Mesodermal cell (in vitro differentiated cells): Measurements from ENCODE around the gene CELF2.

Experiments
- H3K27ac ChIP-seq: 2 replicates; pipeline ENCODE4 v1.7.0; 2013; ENCODE audit warnings: mild to moderate bottlenecking, low read depth, low read length, moderate library complexity; ENCODE audit not compliant: severe bottlenecking
- H3K36me3 ChIP-seq: 2 replicates; pipeline ENCODE4 v1.7.1; 2013; ENCODE audit warnings: mild to moderate bottlenecking, low read length, moderate library complexity; ENCODE audit not compliant: control insufficient read depth, insufficient read depth
- H3K4me1 ChIP-seq: one replicate; pipeline ENCODE4 v1.7.1; 2013; ENCODE audit warnings: mild to moderate bottlenecking, low read length; ENCODE audit not compliant: insufficient read depth, control insufficient read depth, poor library complexity, severe bottlenecking
- H3K4me3 ChIP-seq: 2 replicates; pipeline ENCODE4 v1.7.0; 2013; ENCODE audit warnings: low read length, control low read depth, mild to moderate bottlenecking; ENCODE audit not compliant: insufficient read depth, poor library complexity, severe bottlenecking; ENCODE audit errors: extremely low read depth
- H3K9me3 ChIP-seq: 2 replicates; pipeline ENCODE4 v1.7.1; 2013; ENCODE audit warnings: mild to moderate bottlenecking, low read length, moderate library complexity; ENCODE audit not compliant: control insufficient read depth
- WGBS, 2 experiments: methylation state at CpG; one replicate each; pipeline ENCODE4 v1.1.5; 2013; ENCODE audit warnings: missing lambda C conversion rate in 2 of 2; ENCODE audit not compliant: insufficient coverage in 2 of 2; 5-methylcytosine and 5-hydroxymethylcytosine counted together

CELF2 gene

GRCh38 chr10:11377267-11377666, 359.6 kb downstream of the CELF2 start:
- 100% methylated on average over 2 to 3 of the region's 3 CpGs for WGBS, 2 experiments
- Histone ChIP-seq H3K36me3 (no peaks in the 10 kb centered on the region), H3K4me1 (peaks cover 5% of the 10 kb centered on the region)

GRCh38 chr10:11378835-11379234, 361.2 kb downstream of the CELF2 start:
- 62 to 69% methylated on average over 3 to 6 of the region's 6 CpGs for WGBS, 2 experiments

More at GRCh38 chr10:11377267-11377666, 359.6 kb downstream of the CELF2 start:
- Histone ChIP-seq H3K27ac (no peak overlapping the region), H3K9me3 (no peaks in the 10 kb centered on the region), H3K4me3 (no peak overlapping the region)

GRCh38 chr10:11379771-11380170, 362.1 kb downstream of the CELF2 start:
- Histone ChIP-seq H3K4me1 (peaks cover 5% of the 10 kb centered on the region), H3K36me3 (no peaks in the 10 kb centered on the region), H3K9me3 (no peaks in the 10 kb centered on the region), H3K27ac (no peak overlapping the region), H3K4me3 (no peak overlapping the region)
- 90 to 94% methylated on average over 14 to 15 of the region's 17 CpGs for WGBS, 2 experiments

More at GRCh38 chr10:11378835-11379234, 361.2 kb downstream of the CELF2 start:
- Histone ChIP-seq H3K36me3 (no peaks in the 10 kb centered on the region), H3K4me1 (peaks cover 5% of the 10 kb centered on the region), H3K9me3 (no peaks in the 10 kb centered on the region), H3K27ac (no peak overlapping the region), H3K4me3 (no peak overlapping the region)

- Histone ChIP-seq H3K9me3 (no peaks in the 10 kb centered on the region), H3K27ac (no peak overlapping the region), H3K36me3 (no peaks in the 10 kb centered on the region), H3K4me1 (peaks cover 5% of the 10 kb centered on the region), H3K4me3 (no peak overlapping the region)
- 84 to 88% methylated on average over 4 to 5 of the region's 7 CpGs for WGBS, 2 experiments
Measured at GRCh38 chr10:11381023-11381422, 363.4 kb downstream of the CELF2 start.

GRCh38 chr10:11381511-11381910, 363.8 kb downstream of the CELF2 start:
- WGBS, 2 experiments: 88 to 90% methylated on average over 5 of the region's 5 CpGs
- Histone ChIP-seq H3K27ac (no peak overlapping the region), H3K36me3 (no peaks in the 10 kb centered on the region), H3K9me3 (no peaks in the 10 kb centered on the region), H3K4me1 (peaks cover 5% of the 10 kb centered on the region), H3K4me3 (no peak overlapping the region)

GRCh38 chr10:11382187-11382586, 364.5 kb downstream of the CELF2 start:
- peaks cover 5% of the 10 kb centered on the region for H3K4me1 ChIP-seq

GRCh38 chr10:11386044-11386443, 368.4 kb downstream of the CELF2 start:
- no peaks in the 10 kb centered on the region for H3K4me1 ChIP-seq
- H3K27ac ChIP-seq: no peak overlapping the region
- H3K4me3 ChIP-seq: no peak overlapping the region
- WGBS, 2 experiments: 73 to 82% methylated on average over 5 of the region's 8 CpGs
- H3K36me3 ChIP-seq: no peaks in the 10 kb centered on the region
- no peaks in the 10 kb centered on the region for H3K9me3 ChIP-seq

More at GRCh38 chr10:11382187-11382586, 364.5 kb downstream of the CELF2 start:
- Histone ChIP-seq H3K9me3 (no peaks in the 10 kb centered on the region), H3K4me3 (no peak overlapping the region), H3K27ac (no peak overlapping the region), H3K36me3 (no peaks in the 10 kb centered on the region)
- 85 to 98% methylated on average over 6 to 10 of the region's 10 CpGs for WGBS, 2 experiments
